GM18526 (cell line): ENCODE results near the gene AFG1L.

ENCODE experiments used
- POLR2A ChIP-seq: IDR thresholded peaks from 3 replicates; pipeline ENCODE4 v1.6.1; 2011; ENCODE audit not compliant: insufficient read length; ENCODE audit errors: extremely low read depth

Gene AFG1L

DNA sequence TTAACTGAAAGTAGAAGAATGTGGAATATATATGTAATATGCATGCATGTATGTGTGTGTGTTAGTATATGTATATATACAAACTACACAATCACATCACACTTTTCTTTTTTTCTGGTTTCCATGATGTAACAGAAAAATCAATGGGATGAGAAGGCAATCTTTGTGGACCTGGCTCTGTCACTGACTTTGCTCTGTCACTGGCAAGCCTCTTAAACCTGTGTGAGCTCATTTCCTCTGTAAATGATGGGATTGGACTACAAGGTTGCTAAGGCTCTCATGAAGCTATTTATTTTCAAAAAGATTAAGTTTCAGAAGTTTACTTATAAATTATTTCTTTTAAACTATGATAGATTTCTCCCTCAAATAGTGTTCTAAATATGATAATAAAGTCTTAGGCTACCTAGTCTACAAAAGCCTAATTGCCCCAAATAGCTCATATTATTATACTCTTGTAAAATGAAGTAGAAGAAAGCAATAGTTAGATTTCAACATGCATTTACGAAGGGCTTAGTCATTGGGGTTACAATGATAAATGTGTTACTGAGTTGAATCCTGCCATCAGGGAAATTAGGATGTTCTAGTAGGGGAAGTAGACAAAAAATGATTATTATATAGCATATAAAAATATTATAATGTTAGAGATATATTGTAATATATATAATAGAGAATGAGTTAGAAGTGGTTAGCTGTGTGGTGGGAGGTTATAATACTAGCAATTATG, 129.3 kb downstream of the AFG1L start:
- no peak for TF ChIP-seq POLR2A

DNA sequence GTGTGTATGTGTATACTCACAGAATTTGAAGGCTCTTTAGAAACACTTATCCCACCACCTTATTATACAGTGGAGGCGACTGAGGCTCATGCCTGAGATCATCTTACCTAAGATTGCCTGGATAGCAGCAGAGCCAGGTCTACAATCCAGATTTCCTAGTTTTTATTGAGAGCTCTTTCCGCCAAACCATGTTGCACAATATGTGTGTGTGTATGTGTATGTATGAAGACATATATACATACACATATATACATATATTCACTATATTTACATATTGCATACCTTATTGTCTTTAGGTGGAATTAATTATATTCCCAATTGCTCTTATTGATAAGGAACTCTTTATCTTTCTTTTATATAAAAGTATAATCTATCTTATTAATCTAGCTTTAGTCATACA, 130.6 kb downstream of the AFG1L start:
- no peak for TF ChIP-seq POLR2A

GRCh38 chr6:108432143-108432542, 137.3 kb downstream of the AFG1L start:
- no peak for TF ChIP-seq POLR2A

- no peak for TF ChIP-seq POLR2A
Observed at GRCh38 chr6:108432792-108433191, 137.9 kb downstream of the AFG1L start.

DNA sequence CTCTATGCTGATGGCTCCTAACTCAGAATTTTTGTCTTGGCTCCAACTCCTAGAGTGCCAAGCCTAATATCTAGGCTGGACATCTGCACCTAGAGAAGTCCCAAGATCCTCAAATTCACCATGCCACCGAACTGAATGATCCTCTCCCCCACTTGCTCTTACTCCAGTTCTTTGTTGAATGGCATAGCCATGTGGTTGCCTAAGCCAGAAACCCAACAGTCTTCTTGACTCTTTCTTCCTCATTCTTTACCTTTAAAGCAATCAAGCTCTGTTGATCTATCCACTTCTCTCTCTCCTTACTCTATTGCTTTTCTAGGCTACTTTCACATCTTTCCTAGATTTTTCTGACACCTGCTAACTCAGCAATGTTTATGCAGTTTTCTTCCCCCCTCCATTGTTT, 139.4 kb downstream of the AFG1L start:
- no peak for TF ChIP-seq POLR2A

DNA sequence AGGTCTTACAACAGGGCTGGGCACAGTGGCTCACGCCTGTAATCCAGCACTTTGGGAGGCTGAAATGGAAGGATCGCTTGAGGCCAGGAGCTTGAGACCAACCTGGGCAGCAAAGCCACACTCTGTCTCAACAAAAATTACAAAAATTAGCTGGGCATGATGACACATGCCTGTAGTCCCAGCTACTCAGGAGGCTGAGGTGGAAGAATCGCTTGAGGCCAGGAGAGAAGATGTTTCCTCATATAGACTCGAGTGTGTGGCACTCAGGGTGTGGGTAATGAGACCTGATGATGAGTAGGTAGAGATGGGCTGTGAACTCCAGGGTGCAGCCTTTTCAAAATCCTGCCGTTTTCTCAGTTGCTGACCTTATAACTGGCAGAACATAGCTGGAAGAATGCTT, 140.5 kb downstream of the AFG1L start:
- no peak for TF ChIP-seq POLR2A

DNA sequence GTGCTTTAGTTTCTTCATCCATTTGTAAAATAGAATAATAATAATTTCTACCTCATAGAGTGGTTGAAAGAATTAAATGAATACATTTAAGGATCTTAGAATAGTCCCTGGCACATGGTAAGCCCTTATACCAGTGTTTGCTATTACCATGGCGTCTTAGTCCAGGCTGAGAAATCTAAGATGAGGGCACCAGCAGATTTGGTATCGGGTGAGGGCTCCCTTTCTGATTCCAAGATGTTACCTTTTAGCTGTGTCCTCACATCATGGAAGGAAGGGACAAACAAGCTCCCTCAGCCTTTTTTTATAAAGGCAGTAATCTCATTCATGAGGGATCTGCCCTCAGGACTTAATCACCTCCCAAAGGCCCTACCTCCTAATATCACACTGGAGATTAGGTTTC, 141.9 kb downstream of the AFG1L start:
- no peak for TF ChIP-seq POLR2A

DNA sequence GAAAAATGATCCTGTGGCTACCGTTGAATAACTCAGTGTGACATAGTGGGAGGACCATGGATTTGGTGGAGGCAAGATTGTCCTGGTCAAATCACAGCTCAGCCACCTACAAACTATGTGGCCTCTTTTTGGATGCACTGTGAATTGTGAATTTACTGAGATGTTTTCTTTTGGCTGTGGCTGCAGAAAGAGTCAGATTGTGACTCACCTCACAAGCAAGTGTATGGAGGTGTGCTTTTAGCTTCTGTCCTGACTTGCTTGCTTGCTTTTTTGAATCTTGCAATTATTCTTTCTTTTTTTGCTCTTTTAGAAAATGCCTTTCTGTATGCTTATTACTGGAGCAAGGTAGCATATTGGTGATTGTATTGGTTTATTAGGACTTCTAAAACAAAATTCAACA, 143.0 kb downstream of the AFG1L start:
- TF ChIP-seq POLR2A = no peak

- TF ChIP-seq POLR2A = no peak
Observed at GRCh38 chr6:108438918-108439317, 144.1 kb downstream of the AFG1L start.

GRCh38 chr6:108441141-108441540, 146.3 kb downstream of the AFG1L start:
- TF ChIP-seq POLR2A = no peak

DNA sequence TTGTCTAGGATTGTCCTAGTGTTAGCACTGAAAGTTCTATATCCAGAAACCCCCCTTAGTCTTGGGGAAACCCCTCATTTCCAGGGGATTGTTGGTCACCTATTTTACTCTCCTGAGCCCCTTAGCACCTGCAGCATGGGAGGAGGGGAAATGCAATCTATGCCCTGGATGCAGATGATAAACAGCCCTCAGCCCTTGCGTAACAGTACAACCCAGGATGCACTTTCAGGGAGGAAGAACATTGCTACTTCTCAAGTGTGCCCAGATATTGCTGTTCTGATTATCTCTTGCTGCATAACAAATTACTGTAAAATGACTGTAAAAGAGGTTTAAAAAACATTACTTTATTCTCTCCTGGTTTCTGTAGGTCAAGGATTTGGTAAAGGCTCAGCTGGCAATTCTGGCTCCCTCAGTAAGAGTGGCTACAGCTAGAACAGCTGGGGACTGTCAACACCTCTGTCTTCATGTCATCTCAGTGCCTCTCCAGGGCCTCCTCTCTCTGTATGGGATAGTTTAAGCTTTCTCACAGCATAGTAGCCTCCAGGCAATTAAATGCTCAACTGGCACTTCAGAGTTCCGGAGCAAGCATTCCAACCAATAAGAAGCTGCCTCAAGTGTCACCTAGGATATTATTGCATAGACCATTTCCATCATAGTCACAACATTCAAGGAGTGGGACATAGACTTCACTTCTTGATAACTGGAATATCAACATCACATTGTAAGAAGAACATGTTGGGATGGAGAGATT, 148.1 kb downstream of the AFG1L start:
- TF ChIP-seq POLR2A = no peak

DNA sequence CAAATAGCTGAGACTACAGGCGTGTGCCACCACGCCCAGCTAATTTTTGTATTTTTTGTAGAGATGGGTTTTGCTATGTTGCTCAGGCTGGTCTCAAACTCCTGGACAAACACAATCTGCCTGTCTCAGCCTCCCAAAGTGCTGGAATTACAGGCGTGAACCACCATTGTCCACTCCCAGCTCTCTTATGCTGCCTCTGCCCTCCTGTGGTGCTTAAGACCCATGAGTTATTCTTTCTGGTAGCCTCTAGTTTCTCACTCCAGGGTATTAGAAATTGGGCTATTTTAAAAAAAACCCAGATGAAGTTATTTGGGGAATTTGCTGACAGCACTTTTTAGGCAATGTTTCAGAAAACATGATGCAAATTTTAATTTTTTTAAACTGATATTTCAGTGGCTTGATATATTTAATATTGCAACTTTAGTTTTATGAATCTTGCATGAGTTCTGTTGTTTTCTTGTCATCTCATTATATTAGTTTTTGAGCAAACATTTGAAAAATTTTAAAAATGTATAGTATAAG, 151.8 kb downstream of the AFG1L start:
- TF ChIP-seq POLR2A = no peak

- TF ChIP-seq POLR2A = no peak
Observed at GRCh38 chr6:108448481-108448880, 153.6 kb downstream of the AFG1L start.

DNA sequence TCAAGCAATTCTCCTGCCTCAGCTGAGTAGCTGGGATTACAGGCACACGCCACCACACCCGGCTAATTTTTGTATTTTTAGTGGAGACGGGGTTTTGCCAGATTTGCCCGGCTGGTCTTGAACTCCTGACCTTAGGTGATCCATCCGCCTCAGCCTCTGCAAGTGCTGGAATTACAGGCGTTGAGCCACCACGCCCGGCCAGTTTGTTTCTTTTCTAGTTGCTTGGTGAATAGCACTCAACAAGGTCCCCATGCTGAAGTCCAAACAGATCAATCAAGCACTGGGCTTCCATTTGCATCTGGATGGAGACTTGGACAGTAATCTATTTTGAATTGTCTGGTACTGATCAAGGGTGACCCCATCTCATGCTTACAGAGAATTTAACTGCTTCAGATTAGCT, 157.0 kb downstream of the AFG1L start:
- TF ChIP-seq POLR2A = no peak

DNA sequence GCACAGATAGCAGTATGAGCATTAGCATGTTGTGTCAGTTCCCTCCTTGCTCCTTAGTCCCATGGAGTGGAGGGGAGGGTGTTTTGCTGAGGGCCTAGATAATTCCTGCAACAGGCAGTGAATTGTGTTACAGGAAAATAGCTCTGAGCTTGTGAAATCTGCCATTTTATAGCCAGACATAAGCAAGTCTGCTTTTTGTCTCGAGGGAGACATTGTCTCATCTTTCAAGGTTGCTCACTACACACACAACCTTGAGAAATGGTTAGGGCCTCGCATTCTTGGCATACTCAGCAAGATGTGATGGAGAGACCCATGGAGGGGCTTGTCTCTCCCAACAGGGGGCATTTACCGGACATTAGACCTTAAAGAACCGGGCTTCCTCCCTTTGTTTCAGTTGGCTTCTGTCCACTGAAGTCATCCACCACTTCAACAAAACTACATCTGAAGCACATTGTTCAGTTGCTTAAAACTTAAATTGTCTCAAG, 157.9 kb downstream of the AFG1L start:
- TF ChIP-seq POLR2A = no peak

DNA sequence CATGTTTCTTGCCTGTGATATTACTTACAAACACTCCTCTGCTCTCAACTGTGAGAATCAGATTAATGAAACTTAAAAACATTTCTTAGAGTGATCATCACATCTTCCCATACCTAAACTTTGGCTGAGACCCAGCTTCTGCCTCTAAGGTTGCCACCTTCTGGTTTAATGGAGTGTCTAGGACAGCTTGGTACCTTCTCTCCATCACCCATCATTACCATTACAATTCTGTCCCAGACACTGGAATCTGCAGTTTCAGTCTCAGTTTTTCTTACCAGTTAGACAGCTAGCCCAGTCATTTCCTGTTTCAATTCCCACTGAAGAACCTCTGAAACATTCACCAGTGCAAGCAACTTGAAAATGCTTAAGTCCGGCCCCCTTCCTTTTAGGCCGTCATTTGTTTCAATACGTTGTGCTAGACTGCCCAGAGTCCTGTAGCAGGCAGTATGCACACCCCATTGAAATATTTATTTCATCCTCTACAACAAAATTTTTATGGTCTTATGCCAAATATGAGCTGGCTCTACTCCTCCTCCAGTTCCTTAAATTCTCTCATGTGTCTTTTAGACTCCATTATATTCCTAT, 158.8 kb downstream of the AFG1L start:
- TF ChIP-seq POLR2A = no peak

GRCh38 chr6:108454356-108454755, 159.5 kb downstream of the AFG1L start:
- TF ChIP-seq POLR2A = no peak

- no peak for TF ChIP-seq POLR2A
Observed at GRCh38 chr6:108455688-108456087, 160.8 kb downstream of the AFG1L start.
